Ishikawa (cell line): ENCODE data around the gene PTRH1.

Source experiments
- CEBPB ChIP-seq: IDR thresholded peaks from 2 replicates; pipeline ENCODE4 v1.6.1; 2012
- CREB1 ChIP-seq: IDR thresholded peaks from 2 replicates; pipeline ENCODE4 v1.6.1; 2012; ENCODE audit warnings: low read depth
- EGR1 ChIP-seq: IDR thresholded peaks from 2 replicates; pipeline ENCODE4 v1.6.1; 2012
- EP300 ChIP-seq: IDR thresholded peaks from 2 replicates; pipeline ENCODE4 v1.6.1; 2012; ENCODE audit warnings: borderline replicate concordance
- FOXM1 ChIP-seq: IDR thresholded peaks from 2 replicates; pipeline ENCODE4 v1.6.1; 2012; ENCODE audit warnings: low read depth, borderline replicate concordance
- NFIC ChIP-seq: IDR thresholded peaks from 2 replicates; pipeline ENCODE4 v1.6.1; 2012
- RAD21 ChIP-seq: IDR thresholded peaks from 2 replicates; pipeline ENCODE4 v1.6.1; 2012; ENCODE audit warnings: low read depth
- REST ChIP-seq: IDR thresholded peaks from 2 replicates; pipeline ENCODE4 v1.6.1; 2012; ENCODE audit warnings: low read depth, mild to moderate bottlenecking
- TAF1 ChIP-seq: IDR thresholded peaks from 2 replicates; pipeline ENCODE4 v1.6.1; 2012; ENCODE audit warnings: low read depth, mild to moderate bottlenecking
- TCF12 ChIP-seq: IDR thresholded peaks from 2 replicates; pipeline ENCODE4 v1.6.1; 2012; ENCODE audit warnings: low read depth
- TEAD4 ChIP-seq: IDR thresholded peaks from 2 replicates; pipeline ENCODE4 v1.6.1; 2012
- USF1 ChIP-seq: IDR thresholded peaks from 2 replicates; pipeline ENCODE4 v1.6.1; 2012
- YY1 ChIP-seq: IDR thresholded peaks from 2 replicates; pipeline ENCODE4 v1.6.1; 2012; ENCODE audit warnings: low read depth
- ZBTB7A ChIP-seq: IDR thresholded peaks from 2 replicates; pipeline ENCODE4 v1.6.1; 2012; ENCODE audit warnings: low read depth
- TF ChIP-seq, protein P1 (sequence below): IDR thresholded peaks from 2 replicates; pipeline ENCODE4 v1.6.1; 2012

Gene PTRH1

DNA sequence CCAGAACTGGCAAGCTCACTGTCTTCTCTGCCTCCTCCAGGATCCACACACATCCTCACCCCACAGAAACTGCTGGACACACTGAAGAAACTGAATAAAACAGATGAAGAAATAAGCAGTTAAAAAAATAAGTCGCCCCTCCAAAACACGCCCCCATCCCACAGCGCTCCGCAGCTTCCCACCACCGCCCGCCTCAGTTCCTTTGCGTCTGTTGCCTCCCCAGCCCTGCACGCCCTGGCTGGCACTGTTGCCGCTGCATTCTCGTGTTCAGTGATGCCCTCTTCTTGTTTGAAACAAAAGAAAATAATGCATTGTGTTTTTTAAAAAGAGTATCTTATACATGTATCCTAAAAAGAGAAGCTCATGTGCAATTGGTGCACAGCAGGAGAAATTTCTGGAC, 24.7 kb downstream of the PTRH1 start:
- TF ChIP-seq EGR1 (no peak), RAD21 (no peak)

GRCh38 chr9:127689329-127690000, 26.0 kb downstream of the PTRH1 start:
- TF ChIP-seq TEAD4 (no peak), EP300 (no peak), NFIC (no peak), CREB1 (no peak), TCF12 (no peak), RAD21 (no peak), TAF1 (no peak), USF1 (no peak), CEBPB (no peak), ZBTB7A (no peak), FOXM1 (no peak), REST (no peak), EGR1 (no peak), YY1 (no peak)
- TF ChIP-seq, protein P1, sequence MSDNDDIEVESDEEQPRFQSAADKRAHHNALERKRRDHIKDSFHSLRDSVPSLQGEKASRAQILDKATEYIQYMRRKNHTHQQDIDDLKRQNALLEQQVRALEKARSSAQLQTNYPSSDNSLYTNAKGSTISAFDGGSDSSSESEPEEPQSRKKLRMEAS: no peak

GRCh38 chr9:127686461-127687393, 28.7 kb downstream of the PTRH1 start:
- no peak for TF ChIP-seq YY1
- no peak for TF ChIP-seq CREB1
- TF ChIP-seq USF1: no peak
- TF ChIP-seq EGR1: no peak
- TF ChIP-seq NFIC: no peak
- TF ChIP-seq ZBTB7A: no peak
- no peak for TF ChIP-seq FOXM1
- TF ChIP-seq RAD21: no peak
- TF ChIP-seq TEAD4: no peak
- TF ChIP-seq CEBPB: no peak

DNA sequence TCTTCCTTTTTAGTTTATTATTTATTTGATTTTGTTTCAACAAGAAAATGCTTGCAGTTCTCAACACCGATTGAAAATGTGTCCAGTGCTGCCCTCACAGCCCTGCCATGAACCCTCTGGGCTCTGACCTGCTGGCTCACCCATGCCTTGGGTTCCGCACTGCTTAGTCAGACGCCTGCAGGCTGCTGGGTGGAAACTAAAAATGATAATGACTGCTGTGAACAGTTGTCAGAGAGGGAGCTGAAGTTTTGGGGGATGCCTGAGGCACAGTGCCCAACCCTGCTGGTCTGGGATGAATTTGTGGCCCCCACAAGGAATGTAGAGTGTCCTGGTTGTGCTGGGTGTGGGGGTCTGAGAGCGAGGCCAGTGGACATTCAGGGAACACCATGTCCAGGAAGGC, 30.9 kb downstream of the PTRH1 start:
- TF ChIP-seq TAF1: no peak
- no peak for TF ChIP-seq EGR1
- no peak for TF ChIP-seq CREB1
- no peak for TF ChIP-seq YY1

- TF ChIP-seq FOXM1 (no peak), CEBPB (no peak), TEAD4 (no peak), CREB1 (no peak), EGR1 (no peak), EP300 (no peak), TAF1 (no peak), NFIC (no peak)
- TF ChIP-seq, protein P1: no peak
Measured at GRCh38 chr9:127683723-127684122, 31.7 kb downstream of the PTRH1 start.

DNA sequence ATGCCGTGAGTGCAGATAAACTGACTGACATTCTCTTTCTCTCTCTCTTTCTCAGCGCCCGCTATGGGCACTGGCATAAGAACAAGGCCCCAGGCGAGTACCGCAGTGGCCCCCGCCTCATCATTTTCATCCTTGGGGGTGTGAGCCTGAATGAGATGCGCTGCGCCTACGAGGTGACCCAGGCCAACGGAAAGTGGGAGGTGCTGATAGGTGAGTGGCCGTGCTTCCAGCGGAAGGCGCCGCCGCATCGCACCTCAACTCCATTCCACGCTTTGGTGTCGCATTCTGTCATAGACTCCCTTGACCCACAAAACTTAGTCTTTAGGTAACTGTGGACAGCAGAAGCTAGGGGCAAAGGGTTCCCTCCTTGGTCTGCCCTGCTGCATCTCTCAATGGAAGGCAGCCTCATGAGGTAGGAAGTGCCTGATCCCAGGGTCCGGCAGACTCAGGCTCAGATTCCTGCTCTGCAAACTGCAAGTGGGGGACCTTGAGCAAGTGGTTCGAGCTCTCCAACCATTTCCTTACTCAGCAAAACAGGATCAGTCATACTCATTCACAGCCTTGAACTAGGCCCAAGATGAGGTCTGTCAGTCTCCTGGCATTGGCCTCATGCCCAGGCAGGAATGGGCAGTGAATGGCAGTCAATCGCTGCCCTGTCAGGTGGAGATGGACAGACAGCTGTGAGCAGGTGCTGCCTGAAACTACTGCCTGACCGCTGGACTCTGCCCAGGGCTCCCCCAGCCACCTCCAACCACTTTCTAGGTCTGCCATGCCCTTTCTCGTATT, 32.9 kb downstream of the PTRH1 start:
- TF ChIP-seq RAD21 (no peak), FOXM1 (no peak), CEBPB (no peak), YY1 (no peak), ZBTB7A (no peak)
- TF ChIP-seq, protein P1: no peak
